NCI-H226 (cell line): ENCODE results near the gene NUP62.
A peak's percentile ranks its signal among the peaks of the same experiment; 100 is the strongest.

Experiments
- DNase-seq: peaks from one replicate; pipeline ENCODE4 v3.0.0-alpha.2; 2015

NUP62 gene

GRCh38 chr19:49879243-49879963 is 49.9 kb downstream of the NUP62 start:
- no peak for DNase-seq

GRCh38 chr19:49878744-49879070 is 50.6 kb downstream of the NUP62 start:
- DNase-seq: no peak

DNA sequence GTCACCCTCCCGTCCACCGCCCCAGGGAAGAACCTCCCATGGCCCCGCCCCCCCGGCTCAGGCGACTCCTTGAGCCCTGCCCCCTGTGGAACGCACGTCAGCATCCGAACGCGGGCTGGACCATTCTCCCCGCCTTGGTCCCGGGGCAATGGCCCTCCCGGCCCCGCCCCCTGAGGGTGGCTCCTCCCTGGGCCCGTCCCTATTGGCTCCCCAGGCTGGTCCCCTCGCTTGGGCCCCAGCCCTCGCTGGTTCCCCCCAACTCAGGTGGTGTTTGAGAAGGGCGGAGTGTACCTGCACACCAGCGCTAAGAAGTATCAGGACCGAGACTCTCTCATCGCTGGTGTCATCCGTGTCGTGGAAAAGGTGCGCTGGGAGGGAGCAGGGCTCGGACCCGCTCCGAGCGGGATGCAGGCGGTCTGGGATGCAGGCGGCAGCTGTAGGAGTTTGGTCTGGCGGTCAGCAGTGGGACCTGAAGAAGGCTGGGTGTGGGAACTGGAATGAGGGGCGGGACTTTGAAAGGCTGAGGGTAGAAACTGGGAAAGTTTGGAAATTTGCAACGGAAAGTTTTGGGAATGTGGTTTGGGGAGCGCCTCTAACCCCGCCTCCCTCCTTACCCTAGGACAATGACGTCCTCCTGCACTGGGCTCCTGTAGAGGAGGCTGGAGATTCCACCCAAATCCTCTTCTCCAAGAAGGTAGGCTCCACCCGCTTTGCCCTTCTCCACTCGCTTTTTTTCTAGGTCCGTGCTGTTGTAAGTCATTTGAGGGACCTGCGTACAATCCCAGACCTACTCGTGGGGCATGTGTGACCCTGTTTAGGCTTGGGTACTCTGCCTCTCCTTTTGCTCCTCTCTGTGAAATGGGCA is 51.2 kb downstream of the NUP62 start:
- DNase-seq: peak; percentile 92

DNA sequence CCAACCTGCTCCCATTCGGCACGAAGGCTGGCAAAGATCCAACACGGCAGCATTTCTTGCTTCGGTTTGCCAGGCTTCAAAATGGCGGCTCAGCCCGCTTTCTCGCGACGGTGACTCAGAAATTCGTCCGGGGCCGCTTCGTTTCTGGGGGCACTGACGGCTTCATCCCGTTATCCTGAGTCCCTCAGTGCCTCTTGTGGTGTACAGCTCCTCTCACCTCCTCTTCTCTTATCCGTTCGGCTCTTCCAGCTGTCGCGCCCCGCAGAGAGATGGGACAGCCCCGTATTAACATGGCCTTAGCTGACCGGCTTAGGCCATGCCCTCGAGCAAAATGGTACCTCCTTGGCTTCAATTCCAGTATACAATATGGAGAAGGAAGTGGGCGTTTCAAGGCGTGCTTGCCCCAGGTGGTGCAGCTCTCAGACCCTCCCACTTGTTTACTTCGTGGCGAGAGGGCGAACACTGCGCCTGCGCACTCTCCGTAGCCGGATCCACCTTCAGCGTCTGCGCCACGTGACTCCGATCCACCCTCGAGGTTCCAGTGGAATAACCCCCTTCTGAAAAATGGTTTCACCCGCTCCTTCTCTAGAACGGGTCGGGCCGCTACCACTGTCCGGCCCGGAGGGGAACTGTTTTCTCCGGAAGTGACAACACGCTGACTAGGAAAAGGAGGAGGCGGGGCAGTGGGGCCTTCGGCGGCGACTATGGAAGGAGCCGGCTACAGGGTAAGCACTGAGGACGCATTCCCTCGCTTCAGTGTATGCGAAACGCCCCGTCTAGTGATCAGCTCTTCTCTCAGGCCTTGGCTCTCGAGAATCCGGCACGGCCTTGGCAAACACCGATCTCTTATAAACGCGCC is 52.1 kb downstream of the NUP62 start, which contains the start of the genes AKT1S1 and TBC1D17:
AKT1S1 (minus strand) TSS at position 336 of the 859 bp plus-strand sequence. CDS start 4,060 bp downstream, outside the sequence.
TBC1D17 (plus strand) TSS at position 683 of the 859 bp plus-strand sequence; CDS start at position 705, 22 bp downstream.
- DNase-seq: peak; percentile 99

DNA sequence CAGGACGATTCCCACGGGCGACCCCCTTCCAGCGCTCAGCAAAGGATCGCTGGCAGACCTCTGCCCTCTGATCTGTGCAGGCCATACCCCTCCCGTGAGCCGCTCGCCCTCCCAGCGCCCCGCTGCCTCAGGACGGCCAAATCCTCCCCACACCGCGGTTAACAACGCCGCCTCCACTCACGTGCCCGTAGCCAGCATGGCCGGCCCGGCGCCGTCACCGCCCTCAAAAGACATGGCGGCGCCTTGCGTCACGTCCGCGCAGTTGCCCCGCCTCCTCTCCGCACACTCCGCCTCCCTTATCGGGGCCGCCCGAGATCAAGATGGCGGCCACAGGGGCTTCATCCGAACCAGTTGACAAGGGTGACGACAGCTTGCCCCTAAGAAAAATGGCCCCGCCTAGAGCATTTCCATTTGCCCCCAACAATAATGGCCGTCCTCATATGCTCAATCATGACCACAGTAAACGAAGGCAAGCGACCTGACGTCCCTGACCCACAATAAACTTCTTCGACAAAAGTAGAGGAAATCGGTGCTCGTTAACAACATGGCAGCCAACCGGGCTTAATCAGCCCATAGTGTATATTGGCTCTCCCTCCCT is 52.8 kb downstream of the NUP62 start:
- DNase-seq: peak; percentile 89

- peak; percentile 39 for DNase-seq
Observed at GRCh38 chr19:49875857-49876421, 53.4 kb downstream of the NUP62 start.

DNA sequence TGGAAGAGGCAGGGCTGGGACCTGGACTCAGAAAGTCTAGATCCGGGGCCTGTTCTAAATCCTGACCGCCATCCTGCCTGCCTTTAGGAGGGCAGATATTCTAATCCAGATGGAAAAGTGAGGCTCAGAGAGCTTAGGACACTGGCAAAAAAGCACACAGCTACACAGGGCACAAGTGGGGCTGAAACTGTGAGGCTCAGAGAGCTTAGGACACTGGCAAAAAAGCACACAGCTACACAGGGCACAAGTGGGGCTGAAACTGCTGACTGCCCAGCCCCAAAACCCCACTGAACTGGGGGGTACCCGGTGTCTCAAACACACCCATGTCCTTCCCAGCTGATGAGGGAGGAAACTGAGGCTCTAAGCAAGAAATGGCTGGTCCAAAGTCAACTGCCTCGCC is 54.1 kb downstream of the NUP62 start:
- no peak for DNase-seq

- no peak for DNase-seq
Observed at GRCh38 chr19:49874503-49875157, 54.7 kb downstream of the NUP62 start.

DNA sequence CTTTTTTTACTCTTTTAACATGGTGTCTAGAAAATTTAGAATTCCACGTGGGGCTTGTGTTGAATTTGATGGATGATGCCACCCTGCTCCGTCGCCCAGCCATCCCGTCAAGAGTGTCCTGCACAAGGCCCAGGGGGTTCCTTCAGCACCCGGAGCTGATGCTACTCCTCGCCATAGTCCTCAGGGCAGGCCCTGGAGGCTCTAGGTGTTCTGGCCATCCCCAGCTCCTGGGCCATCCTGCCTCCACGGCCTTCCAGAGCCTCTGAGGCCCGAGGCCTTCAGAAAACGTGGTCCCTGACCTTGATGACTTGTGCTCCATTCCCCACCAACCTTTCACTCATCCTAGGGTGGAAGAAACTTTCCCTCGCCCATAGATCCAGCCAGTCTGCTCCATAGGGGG is 55.5 kb downstream of the NUP62 start:
- DNase-seq: no peak

GRCh38 chr19:49873129-49873521 is 56.2 kb downstream of the NUP62 start:
- no peak for DNase-seq

GRCh38 chr19:49872245-49873128 is 56.8 kb downstream of the NUP62 start:
- DNase-seq: no peak

DNA sequence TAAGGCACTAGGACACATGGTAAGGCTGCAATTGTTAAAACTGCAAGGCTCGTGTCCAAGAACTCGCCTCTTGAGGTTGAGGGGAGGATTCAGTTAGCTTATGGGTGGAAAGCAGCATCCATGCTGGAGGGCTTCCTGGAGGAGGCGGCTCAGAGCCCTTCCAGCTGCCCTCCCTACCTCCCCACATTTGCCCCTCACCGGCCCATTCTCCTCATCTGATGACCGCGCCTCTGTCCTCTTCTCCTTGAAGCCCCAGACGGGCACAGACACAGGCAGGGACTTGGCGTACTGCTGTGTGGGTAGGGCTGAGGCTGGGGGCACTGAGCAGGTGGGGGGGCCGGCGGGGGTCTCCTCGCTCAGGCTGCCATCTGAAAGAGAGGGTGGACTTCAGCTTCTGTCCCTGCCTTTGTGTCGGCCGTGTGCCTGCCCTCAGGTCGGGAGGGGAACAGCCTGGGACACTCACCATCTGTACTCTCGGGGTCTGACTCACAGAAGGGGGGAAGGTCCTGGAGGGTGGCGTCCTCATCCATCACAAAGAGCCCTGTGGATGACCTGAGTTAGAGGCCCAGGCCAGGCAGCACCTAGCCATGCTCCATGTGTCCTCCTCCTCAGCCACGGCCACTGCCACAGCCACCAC is 57.8 kb downstream of the NUP62 start:
- no peak for DNase-seq

DNA sequence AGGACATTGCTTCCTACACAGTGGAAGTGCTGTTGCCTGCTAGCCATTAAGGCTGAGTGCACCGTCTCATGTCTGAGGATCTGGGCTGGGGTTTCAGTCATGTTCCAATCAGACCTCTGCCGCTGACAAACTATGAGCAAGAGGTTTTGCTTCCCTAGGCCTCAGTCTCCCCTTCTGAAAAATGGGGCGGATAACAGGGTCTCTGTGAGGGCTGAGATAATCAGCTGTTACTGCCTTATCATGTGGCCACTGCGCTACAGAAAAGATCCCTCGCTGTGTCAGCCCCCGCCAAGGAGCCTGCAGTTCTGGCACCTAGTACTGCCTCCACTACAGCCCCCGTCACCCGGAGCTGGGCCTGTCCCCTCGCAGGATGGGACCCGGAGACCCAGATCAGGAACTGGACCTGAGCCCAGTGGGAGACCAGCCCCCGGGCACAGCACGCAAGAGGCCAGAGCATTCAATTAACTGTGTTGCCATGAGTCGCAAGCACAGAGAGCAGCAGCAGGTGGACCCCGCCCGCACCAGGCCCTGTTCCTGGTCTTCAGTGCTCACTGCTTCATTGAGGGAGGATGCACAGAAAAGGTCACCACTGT is 58.9 kb downstream of the NUP62 start:
- no peak for DNase-seq

- peak; percentile 99 for DNase-seq
Observed at GRCh38 chr19:49869484-49870308, 59.6 kb downstream of the NUP62 start.

DNA sequence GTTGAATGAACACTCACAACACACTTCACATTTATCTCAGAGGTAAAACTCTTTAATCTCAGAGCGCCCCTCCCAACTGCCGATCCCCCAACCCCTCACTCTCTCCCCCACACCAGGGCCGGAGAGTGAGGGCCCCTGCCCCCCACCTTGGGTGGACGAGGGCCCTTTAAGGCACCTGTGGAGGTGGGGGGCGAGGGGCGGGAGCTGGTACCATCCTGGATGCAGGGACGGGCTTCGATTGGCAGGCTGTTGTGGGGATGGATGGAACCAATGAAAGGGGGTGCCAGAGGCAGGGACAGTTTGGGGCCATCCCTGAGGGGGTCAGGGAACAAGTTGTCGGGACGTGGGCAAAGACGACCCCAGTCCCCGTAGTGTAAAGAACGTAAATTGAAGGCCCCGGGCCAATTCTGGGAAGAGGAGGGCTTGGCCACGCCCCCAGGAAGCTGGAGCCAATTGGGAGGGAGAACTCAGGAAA is 60.3 kb downstream of the NUP62 start:
- no peak for DNase-seq

DNA sequence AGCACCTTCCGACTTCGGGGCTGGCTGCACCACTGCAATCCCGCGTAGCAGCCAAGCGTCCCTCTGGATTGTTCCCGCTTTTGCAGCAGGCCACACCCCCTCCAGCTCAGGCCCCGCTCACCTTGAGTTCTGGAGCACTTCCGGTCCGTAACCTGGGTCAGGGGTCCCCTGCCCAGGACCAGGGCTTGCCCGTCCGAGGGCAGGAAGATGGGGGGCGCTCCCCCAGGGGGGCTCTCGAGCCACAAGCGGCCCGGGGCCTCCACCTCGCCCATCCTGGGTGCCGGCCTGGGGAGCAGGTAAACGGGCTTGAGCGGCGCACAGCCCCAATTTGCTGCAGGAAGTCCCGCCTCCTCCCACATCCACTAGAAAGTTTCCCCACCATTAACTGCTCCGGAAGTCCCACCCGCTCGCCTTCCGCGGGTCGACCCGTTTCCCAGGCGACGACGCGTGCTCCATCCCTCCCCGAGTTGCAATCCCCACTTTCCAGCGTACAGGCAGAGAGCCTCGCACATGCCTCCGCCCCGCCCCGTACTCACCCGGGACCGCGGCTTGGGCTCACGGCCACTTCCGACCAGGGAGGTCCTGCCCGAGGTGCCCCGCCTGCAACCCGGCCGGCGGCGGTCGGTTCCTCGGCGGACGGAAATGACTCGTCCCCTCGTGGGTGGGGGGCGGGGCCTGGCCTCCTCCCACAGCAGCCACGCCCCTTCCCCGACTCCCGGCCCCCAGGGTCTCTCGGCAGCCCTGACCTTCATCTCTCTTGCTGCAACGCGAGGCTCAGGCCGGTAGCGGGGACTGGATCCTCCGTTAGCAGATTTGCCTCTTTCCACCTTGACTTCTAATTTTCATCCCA is 62.1 kb downstream of the NUP62 start, which contains the start of gene PNKP:
PNKP (minus strand) TSS at position 644 of the 850 bp plus-strand sequence; CDS start at position 272, 372 bp downstream.
- peak; percentile 90 for DNase-seq

- DNase-seq: no peak
Observed at GRCh38 chr19:49864890-49865289, 64.4 kb downstream of the NUP62 start.

- no peak for DNase-seq
Observed at GRCh38 chr19:49863935-49864320, 65.4 kb downstream of the NUP62 start.
